ENCODE measurements around the gene FN3KRP. TPM values are rescaled to one million over a fixed set of nuclear protein-coding genes. Genes with fewer than 3 reads are reported as not detected.

Gene FN3KRP
- total and polyA plus RNA-seq, 2 donors (not counting 1 experiment from before 2014, with no cell fraction given), result 16.8 to 44.2 TPM

DNA sequence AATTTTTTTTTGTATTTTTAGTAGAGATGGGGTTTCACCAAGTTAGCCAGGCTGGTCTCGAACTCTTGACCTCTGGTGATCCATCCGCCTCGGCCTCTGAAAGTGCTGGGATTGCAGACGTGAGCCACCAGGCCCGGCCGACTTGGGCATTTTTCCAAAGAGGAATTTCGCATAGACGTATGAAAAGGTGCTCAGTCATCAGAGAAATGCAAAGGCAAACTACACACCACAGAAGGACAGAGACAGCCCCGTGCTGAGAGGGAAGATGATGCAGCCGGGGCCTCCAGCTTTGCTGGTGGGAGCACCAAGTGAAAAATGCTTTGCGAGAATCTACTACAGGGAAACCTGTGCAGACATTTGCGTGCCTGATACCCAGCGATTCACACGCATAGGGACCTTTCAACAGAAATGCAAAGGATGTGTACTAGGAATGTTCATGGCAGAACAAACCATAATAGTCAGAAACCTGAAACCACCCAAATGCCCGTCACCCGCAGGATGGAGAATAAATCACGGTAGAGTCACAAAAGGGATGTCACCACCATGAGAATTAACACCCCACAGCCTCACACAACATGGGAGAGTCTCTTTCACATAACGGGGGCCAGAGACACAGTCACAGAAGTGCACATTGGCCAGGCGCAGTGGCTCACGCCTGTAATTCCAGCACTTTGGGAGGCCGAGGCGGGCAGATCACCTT, 23.2 kb upstream of the FN3KRP start:
- no peak overlapping the region for H3K4me2 ChIP-seq (replicated peaks; ENCODE audit: low read depth, low read length, poor library complexity, severe bottlenecking)
- no peak overlapping the region for H3K27ac ChIP-seq (ENCODE audit: low read length in 2 of 2)
- H3K27me3 Mint-ChIP-seq, result peaks cover 4% of the 10 kb centered on the region
- no peak overlapping the region for H3K4me3 Mint-ChIP-seq
- H3K9me3 Mint-ChIP-seq (ENCODE audit: insufficient read depth), result peaks cover 6% of the 10 kb centered on the region
- peaks cover 8 to 9% of the 10 kb centered on the region in 2 donors for H3K4me1 ChIP-seq (ENCODE audit: control insufficient read depth in 2 of 2, insufficient read depth in 2 of 2, low read length in 2 of 2)
- H3K27ac Mint-ChIP-seq, result no peak overlapping the region
- peaks cover 5% of the 10 kb centered on the region for H3K4me1 Mint-ChIP-seq
- TF ChIP-seq CTCF (IDR thresholded peaks at IDR 0.05), result no peak
- TF ChIP-seq EZH2 (IDR thresholded peaks at IDR 0.05; ENCODE audit: borderline replicate concordance, insufficient read depth, low read depth, low read length, poor library complexity, severe bottlenecking), result no peak
- no peak overlapping the region for H3K9ac ChIP-seq (ENCODE audit: low read length)
- POLR2A ChIA-PET, result no interaction called here
- peaks cover 0 to 28% (median 7%) of the 10 kb centered on the region in 3 donors for H3K9me3 ChIP-seq (ENCODE audit: control extremely low read depth in 1 of 3, control insufficient read depth in 2 of 3, insufficient read depth in 1 of 3, low read length in 2 of 3)
- peaks cover 0 to 11% (median 3%) of the 10 kb centered on the region in 4 experiments for H3K27me3 ChIP-seq (replicated peaks in 1 of 4; ENCODE audit: control extremely low read depth in 1 of 4, control insufficient read depth in 3 of 4, insufficient read depth in 4 of 4, low read length in 3 of 4)
- 98% methylated on average over 19 of the region's 22 CpGs for WGBS (ENCODE audit: insufficient coverage)
- H4K20me1 ChIP-seq (ENCODE audit: control insufficient read depth, insufficient read depth, low read length, poor library complexity, severe bottlenecking), result peaks cover 5% of the 10 kb centered on the region
- ATAC-seq (ENCODE audit: low read depth), result no peak
- H3K36me3 ChIP-seq (replicated peaks in 1 of 2; ENCODE audit: control extremely low read depth in 1 of 2, control insufficient read depth in 1 of 2, extremely low read depth in 1 of 2, insufficient read depth in 2 of 2, low read length in 1 of 2), result no peaks in the 10 kb centered on the region
- intact Hi-C loops (cut with micrococcal nuclease), result no loop called here
- peaks cover 3% of the 10 kb centered on the region for H3K79me2 ChIP-seq (ENCODE audit: control insufficient read depth, insufficient read depth, low read length)
- H2AFZ ChIP-seq (ENCODE audit: insufficient read depth, low read depth, low read length, poor library complexity, severe bottlenecking), result no peak overlapping the region
- DNase-seq, result no peak
- CTCF ChIA-PET, result no interaction called here
- no peak overlapping the region for H3K4me3 ChIP-seq (ENCODE audit: control extremely low read depth in 1 of 5, extremely low read depth in 1 of 5, insufficient read depth in 1 of 5, low read depth in 2 of 5, low read length in 4 of 5)

- H3K9ac ChIP-seq (ENCODE audit: low read length), result no peak overlapping the region
- ChIA-PET CTCF (no interaction called here), POLR2A (interaction anchor here (0.6 kb wide), 1 partner anchor 163 kb away, joined by 4 read pairs; no protein-coding TSS in a partner anchor)
- H3K27ac ChIP-seq (ENCODE audit: low read length in 2 of 2), result no peak overlapping the region
- H3K4me3 Mint-ChIP-seq, result no peak overlapping the region
- intact Hi-C loops (cut with micrococcal nuclease), result no loop called here
- TF ChIP-seq CTCF (IDR thresholded peaks at IDR 0.05) (no peak), EZH2 (IDR thresholded peaks at IDR 0.05; ENCODE audit: borderline replicate concordance, insufficient read depth, low read depth, low read length, poor library complexity, severe bottlenecking) (no peak)
- H3K4me3 ChIP-seq (ENCODE audit: control extremely low read depth in 1 of 5, extremely low read depth in 1 of 5, insufficient read depth in 1 of 5, low read depth in 2 of 5, low read length in 4 of 5), result no peak overlapping the region
- H3K9me3 Mint-ChIP-seq (ENCODE audit: insufficient read depth), result peaks cover 6% of the 10 kb centered on the region
- H3K9me3 ChIP-seq (ENCODE audit: control extremely low read depth in 1 of 3, control insufficient read depth in 2 of 3, insufficient read depth in 1 of 3, low read length in 2 of 3), result peaks cover 0 to 28% (median 7%) of the 10 kb centered on the region in 3 donors
- peaks cover 3% of the 10 kb centered on the region for H3K79me2 ChIP-seq (ENCODE audit: control insufficient read depth, insufficient read depth, low read length)
- no peak for ATAC-seq (ENCODE audit: low read depth)
- H3K27ac Mint-ChIP-seq, result no peak overlapping the region
- no CpG with 5 or more reads among the region's 2 CpGs for WGBS (ENCODE audit: insufficient coverage)
- peaks cover 10% of the 10 kb centered on the region for H3K4me1 Mint-ChIP-seq
- H2AFZ ChIP-seq (ENCODE audit: insufficient read depth, low read depth, low read length, poor library complexity, severe bottlenecking), result no peak overlapping the region
- peaks cover 8 to 15% of the 10 kb centered on the region in 2 donors for H3K4me1 ChIP-seq (ENCODE audit: control insufficient read depth in 2 of 2, insufficient read depth in 2 of 2, low read length in 2 of 2)
- peaks cover 4% of the 10 kb centered on the region for H3K27me3 Mint-ChIP-seq
- DNase-seq, result no peak
- H4K20me1 ChIP-seq (ENCODE audit: control insufficient read depth, insufficient read depth, low read length, poor library complexity, severe bottlenecking), result peaks cover 5% of the 10 kb centered on the region
- no peak overlapping the region for H3K4me2 ChIP-seq (replicated peaks; ENCODE audit: low read depth, low read length, poor library complexity, severe bottlenecking)
- H3K27me3 ChIP-seq (replicated peaks in 1 of 4; ENCODE audit: control extremely low read depth in 1 of 4, control insufficient read depth in 3 of 4, insufficient read depth in 4 of 4, low read length in 3 of 4), result peaks cover 0 to 11% (median 3%) of the 10 kb centered on the region in 4 experiments
- no peaks in the 10 kb centered on the region for H3K36me3 ChIP-seq (replicated peaks in 1 of 2; ENCODE audit: control extremely low read depth in 1 of 2, control insufficient read depth in 1 of 2, extremely low read depth in 1 of 2, insufficient read depth in 2 of 2, low read length in 1 of 2)
These were observed 21.9 kb upstream of the FN3KRP start for GRCh38 chr17:82694647-82695046.
